MG63 (cell line): Measurements from ENCODE around the gene CRY1. TPM values are rescaled to one million over a fixed set of nuclear protein-coding genes. Genes with fewer than 3 reads are reported as not detected.
"Not testable (repeated sequence)": the region's sequence is repeated elsewhere in the genome, so short reads cannot be mapped to it uniquely, and the experiment has no call there.

Experiments
- DNase-seq: peaks from one replicate; pipeline ENCODE4 v3.0.0-alpha.2; 2020
- H3K27me3 ChIP-seq: fragments of 250-450 bp; sonication (Bioruptor Pico); 2 replicates; pipeline ENCODE4 v1.5.1; 2020; ENCODE audit warnings: mild to moderate bottlenecking, moderate library complexity
- H3K36me3 ChIP-seq: fragments of 250-450 bp; sonication (Bioruptor Pico); 2 replicates; pipeline ENCODE4 v1.5.1; 2020; ENCODE audit warnings: mild to moderate bottlenecking, moderate library complexity
- H3K4me3 ChIP-seq: fragments of 250-450 bp; sonication (Bioruptor Pico); 2 replicates; pipeline ENCODE4 v1.5.1; 2020; ENCODE audit warnings: mild to moderate bottlenecking, moderate library complexity
- H3K9me3 ChIP-seq: fragments of 250-450 bp; sonication (Bioruptor Pico); 2 replicates; pipeline ENCODE4 v1.5.1; 2020; ENCODE audit warnings: mild to moderate bottlenecking, moderate library complexity
- total RNA-seq: library from RNA; depleted of rRNA; stranded (reverse); fragments of >200 nt; shearing (Covaris generic); gene quantifications from 2 replicates; pipeline ENCODE4 v1.2.3, GENCODE V29; 2014; ENCODE audit warnings: low replicate concordance

Gene CRY1
- total RNA-seq, 1 experiment from 2014 or later = 15.3 TPM

DNA sequence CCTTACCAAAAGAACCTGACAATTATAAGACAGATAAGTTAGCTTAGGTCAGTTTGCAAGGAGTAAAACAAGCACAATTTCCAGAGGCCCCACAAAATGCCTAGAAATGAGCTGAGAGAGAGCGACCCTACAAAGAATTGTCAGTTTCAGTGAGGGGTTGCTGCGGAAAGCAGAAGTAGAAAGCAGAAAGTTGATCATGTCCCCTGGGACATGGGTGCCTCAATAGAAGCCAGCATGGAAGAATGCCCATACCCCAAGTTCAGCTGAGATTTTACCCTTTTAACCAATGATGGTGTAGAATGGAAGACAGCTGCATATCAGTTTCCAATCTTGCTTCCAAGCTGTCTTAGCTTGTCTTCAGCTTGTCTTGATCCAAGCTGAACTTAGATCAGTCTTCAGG lies 21.8 kb upstream of the CRY1 start:
- peaks cover 9% of the 10 kb centered on the region for H3K27me3 ChIP-seq
- H3K9me3 ChIP-seq = peaks cover 2% of the 10 kb centered on the region; the same call in 1 of the 2 replicates
- H3K36me3 ChIP-seq = no peaks in the 10 kb centered on the region
- no peak for DNase-seq
- H3K4me3 ChIP-seq = no peak overlapping the region

DNA sequence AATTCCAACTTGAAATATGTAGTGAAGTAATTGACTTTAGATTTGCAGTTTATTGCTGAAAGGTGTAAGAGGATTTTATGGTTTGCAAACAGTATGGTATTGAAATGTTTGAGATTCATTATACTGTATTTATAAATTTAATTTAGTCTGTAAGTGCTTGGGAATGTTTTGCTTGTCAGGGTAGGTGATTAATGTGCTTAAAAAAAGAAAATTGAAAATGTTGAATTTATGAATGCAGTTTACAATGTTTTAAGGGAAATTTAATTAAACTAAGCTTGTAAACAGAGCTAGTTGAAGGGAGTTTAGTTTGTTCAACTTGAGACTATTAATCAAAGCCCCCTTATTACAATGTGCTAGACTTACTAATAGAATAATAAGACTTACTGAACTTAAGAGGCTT lies 18.0 kb upstream of the CRY1 start:
- Histone ChIP-seq H3K9me3 (peaks cover 2% of the 10 kb centered on the region; the same call in 1 of the 2 replicates), H3K27me3 (peaks cover 6% of the 10 kb centered on the region), H3K4me3 (no peak overlapping the region), H3K36me3 (no peaks in the 10 kb centered on the region)
- DNase-seq = no peak

DNA sequence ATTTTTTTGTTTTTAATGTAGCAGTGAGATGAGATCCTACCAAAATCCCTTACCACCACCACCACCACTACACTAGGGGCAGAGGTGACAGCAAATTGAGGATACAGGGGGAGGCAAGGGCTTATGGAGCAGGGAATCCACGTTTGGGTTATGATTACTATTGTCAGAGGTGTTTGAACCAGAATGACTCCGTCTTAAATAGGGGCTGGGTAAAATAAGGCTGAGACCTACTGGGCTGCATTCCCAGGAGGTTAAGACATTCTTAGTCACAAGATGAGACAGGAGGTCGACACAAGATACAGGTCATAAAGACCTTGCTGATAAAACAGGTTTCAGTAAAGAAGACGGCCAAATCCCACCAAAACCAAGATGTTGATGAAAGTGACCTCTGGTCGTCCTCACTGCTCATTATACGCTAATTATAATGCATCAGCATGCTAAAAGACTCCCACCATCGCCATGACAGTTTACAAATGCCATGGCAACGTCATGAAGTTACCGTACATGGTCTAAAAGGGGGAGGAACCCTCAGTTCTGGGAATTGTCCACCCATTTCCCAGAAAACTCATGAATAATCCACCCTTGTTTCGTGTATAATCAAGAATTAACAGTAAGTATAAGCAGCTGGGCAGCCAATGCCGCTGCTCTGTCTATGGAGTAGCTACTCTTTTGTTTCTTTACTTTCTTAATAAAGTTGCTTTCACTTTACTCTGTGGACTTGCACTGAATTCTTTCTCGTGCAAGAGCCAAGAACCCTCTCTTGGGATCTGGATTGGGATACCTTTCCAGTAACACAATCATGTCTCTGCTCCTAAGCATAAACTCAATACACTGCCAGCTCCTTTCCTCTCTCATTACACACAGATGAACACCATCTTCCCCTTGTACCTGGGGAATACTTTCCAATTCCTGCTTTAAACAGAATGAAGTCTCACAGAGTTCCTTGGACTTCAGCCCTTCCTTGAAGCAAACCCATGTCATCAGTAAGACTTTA lies 16.7 kb upstream of the CRY1 start:
- H3K4me3 ChIP-seq = no peak overlapping the region
- DNase-seq = no peak

DNA sequence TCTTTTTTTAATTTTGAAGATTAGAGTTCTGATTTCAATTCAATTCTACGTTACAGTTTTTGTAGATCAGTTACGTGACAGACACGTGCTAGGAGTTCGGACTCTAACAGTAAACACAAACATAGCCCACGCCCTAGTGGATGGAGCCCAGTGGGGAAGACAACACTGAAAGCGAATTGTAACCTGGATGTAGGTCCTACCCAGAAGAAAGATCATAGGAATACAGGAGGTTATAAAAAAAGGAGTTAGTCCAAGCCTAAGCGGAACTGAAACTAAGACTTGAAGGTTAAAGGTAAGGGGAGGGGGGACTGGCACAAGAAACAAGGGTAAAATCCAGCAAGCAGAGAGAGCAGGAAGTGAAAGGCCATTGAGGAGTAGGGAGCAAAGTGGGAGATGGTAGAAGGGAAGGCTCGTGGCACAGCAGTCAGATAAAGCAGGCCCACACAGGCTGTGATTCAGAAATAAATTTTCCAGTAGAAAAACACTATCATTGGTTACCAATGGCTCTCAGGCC lies 15.7 kb upstream of the CRY1 start:
- H3K9me3 ChIP-seq = peaks cover 2% of the 10 kb centered on the region; the same call in 1 of the 2 replicates
- H3K36me3 ChIP-seq = no peaks in the 10 kb centered on the region
- H3K4me3 ChIP-seq = no peak overlapping the region
- no peak for DNase-seq
- peaks cover 6% of the 10 kb centered on the region for H3K27me3 ChIP-seq

More for the DNA sequence above, 16.7 kb upstream of the CRY1 start:
- H3K36me3 ChIP-seq = no peaks in the 10 kb centered on the region
- peaks cover 2% of the 10 kb centered on the region; the same call in 1 of the 2 replicates for H3K9me3 ChIP-seq
- peaks cover 6% of the 10 kb centered on the region for H3K27me3 ChIP-seq

DNA sequence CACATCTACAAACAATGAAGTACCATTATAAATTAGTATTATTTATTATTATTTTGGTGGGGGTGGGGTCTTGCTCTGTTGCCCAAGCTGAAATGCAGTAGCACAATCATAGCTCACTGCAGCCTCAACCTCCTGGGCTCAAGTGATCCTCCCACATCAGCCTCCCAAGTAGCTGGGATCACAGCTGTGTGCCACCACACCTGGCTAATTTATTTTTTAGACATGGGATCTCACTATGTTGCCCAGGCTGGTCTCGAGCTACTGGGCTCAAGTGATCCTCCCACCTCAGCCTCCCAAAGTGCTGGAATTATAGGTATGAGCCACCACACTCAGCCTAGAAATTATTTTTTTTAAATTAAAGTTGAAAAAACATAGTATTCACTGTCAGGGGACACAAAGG lies 15.0 kb upstream of the CRY1 start:
- H3K27me3 ChIP-seq, H3K9me3 ChIP-seq, DNase-seq, H3K36me3 ChIP-seq, H3K4me3 ChIP-seq: not testable (repeated sequence)

DNA sequence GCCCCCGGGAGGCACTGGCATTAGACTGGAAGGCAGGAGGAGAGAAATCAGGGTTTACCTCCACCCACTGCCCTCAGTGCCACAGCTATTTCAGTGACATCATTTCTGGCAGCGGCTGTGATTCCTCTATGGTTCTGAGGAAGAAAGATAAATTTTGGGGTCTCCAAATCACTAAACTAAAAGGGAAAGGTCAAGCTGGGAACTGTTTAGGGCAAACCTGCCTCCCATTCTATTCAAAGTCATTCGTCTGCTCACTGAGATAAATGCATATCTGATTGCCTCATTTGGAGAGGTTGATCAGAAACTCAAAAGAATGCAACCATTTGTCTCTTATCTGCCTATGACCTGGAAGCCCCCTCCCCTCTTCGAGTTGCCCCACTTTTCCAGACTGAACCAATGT lies 14.0 kb upstream of the CRY1 start:
- Histone ChIP-seq H3K36me3 (no peaks in the 10 kb centered on the region), H3K9me3 (no peaks in the 10 kb centered on the region), H3K27me3 (peaks cover 6% of the 10 kb centered on the region; the same call in 1 of the 2 replicates), H3K4me3 (no peak overlapping the region)
- DNase-seq = no peak

DNA sequence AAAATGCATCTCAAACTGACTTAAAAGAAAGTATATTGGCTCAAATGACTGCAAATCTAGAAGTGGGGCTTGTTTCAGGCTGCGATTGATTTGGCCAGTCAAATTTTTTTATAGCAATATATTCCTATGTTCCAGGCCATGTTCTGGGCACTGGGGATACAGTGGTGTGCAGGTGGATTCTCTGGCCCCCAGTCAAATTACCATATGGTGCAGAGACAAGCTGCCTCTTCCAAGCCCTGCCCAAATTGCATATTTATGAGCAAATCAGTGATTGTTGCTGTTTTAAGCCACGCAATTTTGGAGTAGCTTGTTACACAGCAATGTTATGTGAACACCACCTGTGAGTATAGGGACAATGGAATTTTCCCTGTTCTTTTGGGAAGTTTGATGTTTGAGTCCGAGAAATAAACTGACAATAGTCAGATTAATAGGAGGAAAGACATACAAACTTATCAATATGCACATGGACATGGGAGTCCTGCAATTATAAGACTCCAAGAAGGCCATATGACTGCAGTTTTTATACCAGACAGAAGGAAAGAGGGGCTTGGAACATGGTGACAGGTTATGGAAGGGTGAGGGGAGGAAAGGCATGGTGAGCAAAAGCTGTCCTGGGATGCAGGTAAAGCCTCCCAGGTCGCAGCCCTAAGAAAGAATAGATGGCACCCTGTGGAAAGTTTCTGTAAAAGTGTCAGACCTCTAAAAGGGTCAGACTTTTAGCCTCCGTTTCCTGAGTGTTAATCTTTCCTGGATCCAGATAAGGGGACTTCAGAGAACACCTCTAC lies 13.1 kb upstream of the CRY1 start:
- H3K4me3 ChIP-seq = no peak overlapping the region
- H3K27me3 ChIP-seq = no peaks in the 10 kb centered on the region
- no peaks in the 10 kb centered on the region for H3K36me3 ChIP-seq
- DNase-seq = no peak
- no peaks in the 10 kb centered on the region for H3K9me3 ChIP-seq

DNA sequence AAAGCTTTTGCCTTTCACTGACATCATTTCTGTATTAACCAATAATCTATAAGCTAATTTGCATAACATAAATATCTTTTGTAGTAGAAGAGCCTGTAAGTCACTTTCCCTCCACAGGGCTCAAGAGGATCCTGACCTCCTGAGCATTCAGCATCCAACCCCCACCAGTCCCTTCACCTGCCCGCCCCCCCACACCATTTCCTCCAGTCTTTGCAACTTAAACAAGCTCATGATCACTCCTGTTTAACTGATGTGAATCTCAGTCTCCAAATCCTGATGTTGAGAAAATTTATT lies 12.0 kb upstream of the CRY1 start:
- no peaks in the 10 kb centered on the region for H3K27me3 ChIP-seq
- no peak for DNase-seq
- H3K36me3 ChIP-seq = no peaks in the 10 kb centered on the region
- no peak overlapping the region for H3K4me3 ChIP-seq
- no peaks in the 10 kb centered on the region for H3K9me3 ChIP-seq

DNA sequence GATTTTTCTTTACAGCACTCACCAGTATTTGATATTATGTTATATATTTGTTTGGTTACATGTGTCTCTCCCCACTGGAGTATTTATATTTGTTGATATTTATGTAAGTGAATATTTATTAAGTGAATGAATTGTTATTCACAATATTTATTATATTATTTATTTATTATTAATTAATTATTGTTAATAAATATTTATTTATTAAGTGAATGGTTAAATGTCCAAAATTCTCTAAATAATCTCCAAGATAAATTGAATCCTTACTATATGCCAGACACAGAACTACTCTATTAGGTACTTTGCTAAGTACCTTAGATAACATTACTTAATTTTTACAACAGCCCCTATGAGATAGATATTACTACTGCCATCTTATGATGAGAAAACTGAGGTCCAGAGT lies 10.2 kb upstream of the CRY1 start:
- Histone ChIP-seq H3K36me3 (no peaks in the 10 kb centered on the region), H3K9me3 (no peaks in the 10 kb centered on the region), H3K4me3 (no peak overlapping the region), H3K27me3 (no peaks in the 10 kb centered on the region)
- no peak for DNase-seq

DNA sequence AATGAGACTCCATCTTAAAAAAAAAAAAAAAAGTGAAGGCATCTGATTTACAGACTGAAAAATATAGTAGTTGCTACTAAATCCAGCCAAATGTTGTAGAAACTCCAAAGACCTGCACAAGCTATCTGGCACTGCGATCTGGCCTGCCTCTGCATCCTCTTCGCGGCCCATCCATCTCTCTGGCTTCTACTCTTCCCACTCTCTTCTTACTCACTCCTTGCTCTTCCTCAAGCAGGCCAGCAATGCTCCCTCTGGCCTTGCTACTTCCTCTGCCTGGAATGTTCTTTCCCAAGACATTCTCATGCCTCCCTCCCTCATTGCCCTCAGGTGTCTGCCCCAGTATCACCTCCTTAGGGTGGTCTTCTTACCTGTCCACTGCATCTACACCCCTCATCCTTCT lies 9.7 kb upstream of the CRY1 start:
- H3K27me3 ChIP-seq = no peaks in the 10 kb centered on the region
- H3K4me3 ChIP-seq = no peak overlapping the region
- H3K9me3 ChIP-seq = no peaks in the 10 kb centered on the region
- DNase-seq = no peak
- H3K36me3 ChIP-seq = no peaks in the 10 kb centered on the region

DNA sequence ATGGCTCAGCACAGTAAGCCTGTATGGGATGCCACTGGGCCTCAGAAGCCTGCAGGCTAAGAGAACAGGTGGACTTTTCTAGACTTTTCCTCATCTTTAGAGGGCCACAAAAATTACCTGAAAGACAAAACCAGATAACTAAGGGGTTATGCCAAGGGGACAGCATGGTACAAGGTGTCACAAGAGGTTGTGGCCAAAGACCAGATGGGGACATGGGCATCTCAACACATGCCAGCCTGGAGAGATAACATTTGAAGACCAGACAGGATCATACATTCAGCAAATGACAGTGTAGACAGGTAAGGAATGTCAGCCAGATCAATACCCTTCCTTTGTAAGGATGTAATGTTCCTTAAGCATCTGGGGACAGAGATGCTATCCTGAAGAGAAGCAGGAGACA lies 8.9 kb upstream of the CRY1 start:
- Histone ChIP-seq H3K9me3 (no peaks in the 10 kb centered on the region), H3K27me3 (no peaks in the 10 kb centered on the region), H3K36me3 (no peaks in the 10 kb centered on the region), H3K4me3 (no peak overlapping the region)
- DNase-seq = no peak

DNA sequence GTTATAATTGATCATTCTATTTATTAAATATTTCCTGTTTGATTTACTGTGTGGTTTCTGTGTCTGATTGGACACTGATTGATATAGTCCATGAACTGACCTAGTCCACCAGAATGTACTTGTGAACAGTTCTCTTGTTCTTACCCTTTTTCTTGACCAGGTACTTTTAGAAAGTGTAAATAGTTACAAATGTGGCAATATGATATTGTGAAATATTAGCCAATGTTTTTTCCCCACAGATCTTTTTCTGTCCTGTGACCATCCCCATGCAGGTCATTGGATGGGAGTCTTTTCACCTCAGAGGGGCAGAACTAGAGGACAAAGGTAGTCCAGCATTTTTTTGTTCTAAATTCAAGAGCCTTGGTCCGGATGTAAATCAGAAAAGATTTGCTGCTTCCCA lies 8.3 kb upstream of the CRY1 start:
- no peak for DNase-seq
- H3K36me3 ChIP-seq = no peaks in the 10 kb centered on the region
- H3K27me3 ChIP-seq = no peaks in the 10 kb centered on the region
- no peak overlapping the region for H3K4me3 ChIP-seq
- H3K9me3 ChIP-seq = no peaks in the 10 kb centered on the region

DNA sequence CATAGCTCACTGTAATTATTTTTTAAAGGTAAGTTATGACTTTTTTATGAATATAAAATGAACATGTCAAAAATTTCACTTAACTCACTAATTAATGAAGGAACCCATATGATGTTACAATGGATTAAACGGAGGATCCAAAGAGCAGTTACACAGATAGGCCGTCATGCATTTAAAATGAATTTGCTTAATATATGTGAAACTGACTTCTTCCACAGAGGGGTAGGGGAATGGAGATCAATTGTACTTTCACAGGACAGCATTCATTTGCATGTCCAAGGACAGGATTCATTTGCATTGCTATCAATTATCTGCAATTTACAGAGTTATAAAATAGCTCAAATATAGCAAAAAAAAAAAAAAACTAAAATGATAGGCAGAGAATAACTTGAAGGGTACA lies 6.6 kb upstream of the CRY1 start:
- Histone ChIP-seq H3K36me3 (no peaks in the 10 kb centered on the region), H3K9me3 (no peaks in the 10 kb centered on the region), H3K4me3 (no peak overlapping the region), H3K27me3 (no peaks in the 10 kb centered on the region)
- no peak for DNase-seq

DNA sequence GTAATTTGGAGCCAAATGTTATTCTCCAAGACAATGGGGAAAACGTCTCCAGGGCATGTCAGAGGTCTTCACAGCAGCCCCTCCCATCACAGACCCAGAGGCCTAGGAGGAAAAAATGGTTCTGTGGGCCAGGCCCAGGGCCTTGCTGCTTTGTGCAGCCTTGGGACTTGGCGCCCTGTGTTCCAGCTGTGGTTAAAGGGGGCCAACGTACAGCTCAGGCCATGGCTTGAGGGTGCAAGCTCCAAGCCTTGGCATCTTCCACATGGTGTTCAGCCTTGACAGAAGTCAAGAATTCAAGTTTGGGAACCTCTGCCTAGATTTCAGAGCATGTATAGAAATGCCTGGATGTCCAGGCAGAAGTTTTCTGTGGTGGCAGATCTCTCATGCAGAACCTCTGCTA lies 3.2 kb upstream of the CRY1 start:
- Histone ChIP-seq H3K27me3 (no peaks in the 10 kb centered on the region), H3K36me3 (no peaks in the 10 kb centered on the region), H3K4me3 (no peak overlapping the region), H3K9me3 (no peaks in the 10 kb centered on the region)
- DNase-seq = no peak

DNA sequence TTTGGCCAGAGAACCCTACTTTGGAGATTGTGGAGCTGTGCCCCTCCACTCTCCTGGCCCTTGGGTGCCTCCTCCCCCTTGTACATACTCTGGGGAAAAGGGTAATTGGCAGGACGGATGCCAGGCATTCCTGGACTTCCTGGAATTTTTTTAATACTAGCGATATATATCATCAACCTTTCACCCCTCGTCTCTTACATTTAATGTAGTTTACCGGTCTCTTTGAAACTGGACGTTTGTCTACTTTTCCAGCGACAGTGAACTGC lies 767 bp upstream of the CRY1 start:
- DNase-seq = no peak
- Histone ChIP-seq H3K36me3 (no peaks in the 10 kb centered on the region), H3K9me3 (no peaks in the 10 kb centered on the region), H3K27me3 (no peaks in the 10 kb centered on the region), H3K4me3 (peak overlapping the region; percentile 72)

DNA sequence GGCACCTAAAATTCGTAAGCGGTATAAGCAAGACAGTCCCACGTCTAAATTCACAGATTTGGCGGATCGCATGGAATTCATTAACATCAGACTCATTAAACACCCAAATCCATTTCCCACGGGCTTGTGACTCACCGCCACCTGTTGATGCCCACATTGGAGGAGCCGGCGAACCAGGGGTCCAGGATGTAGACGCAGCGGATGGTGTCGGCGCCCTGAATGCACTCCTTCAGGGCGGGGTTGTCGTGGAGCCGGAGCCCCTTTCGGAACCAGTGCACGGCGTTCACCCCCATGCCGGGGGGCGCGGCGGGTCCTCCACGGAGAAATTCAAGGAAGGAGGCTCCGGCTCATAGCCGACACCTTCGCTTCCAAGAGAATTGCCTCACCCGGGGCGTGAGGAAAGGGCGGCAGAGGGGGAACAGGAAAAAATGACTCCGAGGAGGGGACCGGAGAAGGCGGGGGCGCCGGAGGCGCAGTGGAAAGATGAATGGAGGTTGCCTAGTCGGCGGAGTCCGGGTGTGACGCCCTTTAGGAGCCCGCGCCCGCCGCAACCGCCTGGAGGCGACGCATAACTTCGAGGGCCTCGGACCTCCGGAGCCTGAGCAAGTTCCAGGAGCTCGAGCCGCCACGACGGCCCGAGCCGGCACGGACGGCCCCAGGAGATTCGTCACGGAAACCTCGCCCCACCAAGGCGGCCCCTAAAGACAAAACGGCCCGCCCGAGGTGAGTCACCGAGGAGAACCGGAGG lies 506 bp downstream of the CRY1 start:
- DNase-seq = peak; percentile 36
- H3K36me3 ChIP-seq = no peaks in the 10 kb centered on the region
- H3K27me3 ChIP-seq = no peaks in the 10 kb centered on the region
- peak overlapping the region; percentile 72 for H3K4me3 ChIP-seq
- no peaks in the 10 kb centered on the region for H3K9me3 ChIP-seq

DNA sequence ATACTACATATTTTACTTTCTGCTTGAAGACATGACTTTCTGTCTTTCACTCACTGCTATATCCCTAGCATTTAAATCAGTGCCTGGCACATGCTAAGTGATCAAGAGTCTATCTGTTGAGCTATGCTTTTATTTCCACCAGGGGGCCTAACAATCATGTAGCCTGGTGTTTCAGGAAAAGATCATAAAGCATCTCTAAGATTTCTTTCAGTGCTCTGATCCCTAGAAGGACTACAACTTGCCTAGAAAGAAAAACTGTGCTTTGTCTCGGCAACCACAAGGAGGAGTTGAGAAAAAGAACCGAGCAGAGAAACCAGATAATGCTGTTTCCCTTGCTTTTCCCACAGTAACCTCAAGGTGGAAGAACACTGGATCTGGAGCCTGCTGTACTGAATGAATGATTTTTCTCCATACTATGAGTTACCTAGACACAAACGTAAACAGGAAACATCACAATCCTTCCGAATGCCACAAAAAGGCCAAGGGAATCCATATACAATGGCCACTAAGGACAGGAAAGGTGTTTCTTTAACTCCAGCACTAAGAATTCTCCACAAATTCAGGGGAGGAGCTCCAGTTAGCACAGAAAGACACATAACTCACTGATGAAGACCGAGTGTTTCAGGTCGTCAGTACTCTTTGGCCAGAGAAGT lies 1.2 kb downstream of the CRY1 start:
- Histone ChIP-seq H3K9me3 (no peaks in the 10 kb centered on the region), H3K4me3 (peak overlapping the region; percentile 72), H3K36me3 (no peaks in the 10 kb centered on the region), H3K27me3 (no peaks in the 10 kb centered on the region)
- DNase-seq = peak; percentile 48
